ENCODE data around the gene ADORA2A. TPM values are rescaled to one million over a fixed set of nuclear protein-coding genes. Genes with fewer than 3 reads are reported as not detected.

ADORA2A gene
- total RNA-seq, 2 donors from 2014 or later: 14.5 to 47.6 TPM

- ATAC-seq (ENCODE audit: insufficient number of reproducible peaks, low FRiP score, low read depth) (no peak), DNase-seq (ENCODE audit: low spot score) (no peak)
- no peak overlapping the region for H3K4me3 ChIP-seq
- no peaks in the 10 kb centered on the region for H3K9me3 ChIP-seq
- no peaks in the 10 kb centered on the region for H3K27me3 ChIP-seq (replicated peaks; ENCODE audit: insufficient read depth)
- H3K27ac ChIP-seq: no peak overlapping the region
- peaks cover 6 to 37% of the 10 kb centered on the region in 2 donors for H3K4me1 ChIP-seq (ENCODE audit: control insufficient read depth in 1 of 2, low read depth in 2 of 2)
- H3K36me3 ChIP-seq: no peaks in the 10 kb centered on the region
- TF ChIP-seq, protein P1, sequence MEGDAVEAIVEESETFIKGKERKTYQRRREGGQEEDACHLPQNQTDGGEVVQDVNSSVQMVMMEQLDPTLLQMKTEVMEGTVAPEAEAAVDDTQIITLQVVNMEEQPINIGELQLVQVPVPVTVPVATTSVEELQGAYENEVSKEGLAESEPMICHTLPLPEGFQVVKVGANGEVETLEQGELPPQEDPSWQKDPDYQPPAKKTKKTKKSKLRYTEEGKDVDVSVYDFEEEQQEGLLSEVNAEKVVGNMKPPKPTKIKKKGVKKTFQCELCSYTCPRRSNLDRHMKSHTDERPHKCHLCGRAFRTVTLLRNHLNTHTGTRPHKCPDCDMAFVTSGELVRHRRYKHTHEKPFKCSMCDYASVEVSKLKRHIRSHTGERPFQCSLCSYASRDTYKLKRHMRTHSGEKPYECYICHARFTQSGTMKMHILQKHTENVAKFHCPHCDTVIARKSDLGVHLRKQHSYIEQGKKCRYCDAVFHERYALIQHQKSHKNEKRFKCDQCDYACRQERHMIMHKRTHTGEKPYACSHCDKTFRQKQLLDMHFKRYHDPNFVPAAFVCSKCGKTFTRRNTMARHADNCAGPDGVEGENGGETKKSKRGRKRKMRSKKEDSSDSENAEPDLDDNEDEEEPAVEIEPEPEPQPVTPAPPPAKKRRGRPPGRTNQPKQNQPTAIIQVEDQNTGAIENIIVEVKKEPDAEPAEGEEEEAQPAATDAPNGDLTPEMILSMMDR (IDR thresholded peaks at IDR 0.05): no peak
These were observed 39.9 kb downstream of the ADORA2A start for GRCh38 chr22:24467340-24467739.

DNA sequence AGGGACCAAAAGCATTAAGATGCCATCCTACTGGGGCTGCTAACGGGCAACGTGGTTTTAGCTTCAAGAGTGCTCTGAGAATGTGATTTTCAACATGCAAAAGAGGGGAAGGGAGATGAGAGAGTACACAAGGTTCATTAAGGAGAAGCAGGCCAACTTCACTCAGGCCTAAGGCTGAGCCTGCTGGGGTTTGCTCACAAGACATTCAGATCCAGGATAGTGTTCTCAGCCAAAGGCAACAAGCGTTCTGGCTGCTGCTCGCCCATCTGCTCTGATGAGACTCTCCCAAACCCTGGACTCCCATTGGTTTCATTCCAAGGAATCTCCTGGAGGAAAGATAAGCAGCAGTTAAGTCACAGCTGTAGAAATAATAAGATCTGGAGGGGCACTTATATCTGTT, 44.2 kb downstream of the ADORA2A start:
- H3K9me3 ChIP-seq: no peaks in the 10 kb centered on the region
- H3K4me3 ChIP-seq: no peak overlapping the region
- H3K4me1 ChIP-seq (ENCODE audit: control insufficient read depth in 1 of 2, low read depth in 2 of 2): peaks cover 17 to 32% of the 10 kb centered on the region in 2 donors
- TF ChIP-seq, protein P1 (IDR thresholded peaks at IDR 0.05): no peak
- H3K27ac ChIP-seq: no peak overlapping the region
- ATAC-seq (ENCODE audit: insufficient number of reproducible peaks, low FRiP score, low read depth) (no peak), DNase-seq (ENCODE audit: low spot score) (no peak)
- H3K27me3 ChIP-seq (replicated peaks; ENCODE audit: insufficient read depth): no peaks in the 10 kb centered on the region
- no peaks in the 10 kb centered on the region for H3K36me3 ChIP-seq

- no peaks in the 10 kb centered on the region for H3K36me3 ChIP-seq
- TF ChIP-seq, protein P1 (IDR thresholded peaks at IDR 0.05): no peak
- ATAC-seq (ENCODE audit: insufficient number of reproducible peaks, low FRiP score, low read depth): no peak
- no peak for DNase-seq (ENCODE audit: low spot score)
- H3K4me3 ChIP-seq: no peak overlapping the region
- H3K27ac ChIP-seq: no peak overlapping the region
- H3K4me1 ChIP-seq (ENCODE audit: control insufficient read depth in 1 of 2, low read depth in 2 of 2): peaks cover 11 to 22% of the 10 kb centered on the region in 2 donors
- no peaks in the 10 kb centered on the region for H3K9me3 ChIP-seq
- no peaks in the 10 kb centered on the region for H3K27me3 ChIP-seq (replicated peaks; ENCODE audit: insufficient read depth)
These were observed 45.9 kb downstream of the ADORA2A start for GRCh38 chr22:24473284-24473683.

- no peaks in the 10 kb centered on the region for H3K9me3 ChIP-seq
- H3K36me3 ChIP-seq: no peaks in the 10 kb centered on the region
- DNase-seq (ENCODE audit: low spot score) (no peak), ATAC-seq (ENCODE audit: insufficient number of reproducible peaks, low FRiP score, low read depth) (no peak)
- H3K27ac ChIP-seq: no peak overlapping the region
- no peak overlapping the region for H3K4me3 ChIP-seq
- peaks cover 11 to 22% of the 10 kb centered on the region in 2 donors for H3K4me1 ChIP-seq (ENCODE audit: control insufficient read depth in 1 of 2, low read depth in 2 of 2)
- H3K27me3 ChIP-seq (replicated peaks; ENCODE audit: insufficient read depth): no peaks in the 10 kb centered on the region
- TF ChIP-seq, protein P1 (IDR thresholded peaks at IDR 0.05): no peak
These were observed 46.8 kb downstream of the ADORA2A start for GRCh38 chr22:24474221-24474620.

- Histone ChIP-seq H3K27ac (no peak overlapping the region), H3K36me3 (no peaks in the 10 kb centered on the region)
- ATAC-seq (ENCODE audit: insufficient number of reproducible peaks, low FRiP score, low read depth): no peak
These were observed 47.4 kb downstream of the ADORA2A start for GRCh38 chr22:24474649-24475255.

More at GRCh38 chr22:24474649-24475255, 47.4 kb downstream of the ADORA2A start:
- peaks cover 11 to 22% of the 10 kb centered on the region in 2 donors for H3K4me1 ChIP-seq (ENCODE audit: control insufficient read depth in 1 of 2, low read depth in 2 of 2)
- no peaks in the 10 kb centered on the region for H3K9me3 ChIP-seq
- no peaks in the 10 kb centered on the region for H3K27me3 ChIP-seq (replicated peaks; ENCODE audit: insufficient read depth)
- DNase-seq (ENCODE audit: low spot score): no peak
- H3K4me3 ChIP-seq: no peak overlapping the region
- TF ChIP-seq, protein P1 (IDR thresholded peaks at IDR 0.05): no peak
